Fibroblast of lung (primary cell): ENCODE measurements around the gene ZNF280A. TPM values are rescaled to one million over a fixed set of nuclear protein-coding genes. Genes with fewer than 3 reads are reported as not detected.

Experiments used
- DNase-seq, 2 donors: peaks; one replicate each; pipeline versions ENCODE4 v3.0.0 to v3.0.0-alpha.2; 2010; ENCODE audit warnings: low read depth in 2 of 2
- H2AFZ ChIP-seq: 2 replicates; pipeline ENCODE4 v1.5.1; 2012; ENCODE audit warnings: low read length, control low read depth, inconsistent platforms
- H3K27ac ChIP-seq: 2 replicates; pipeline ENCODE4 v1.5.1; 2011; ENCODE audit warnings: low read length, control low read depth; ENCODE audit not compliant: insufficient read depth
- H3K27me3 ChIP-seq: 2 replicates; pipeline ENCODE4 v1.5.1; 2011; ENCODE audit warnings: mild to moderate bottlenecking, low read length; ENCODE audit not compliant: control insufficient read depth, insufficient read depth
- H3K36me3 ChIP-seq: 2 replicates; pipeline ENCODE4 v1.5.1; 2011; ENCODE audit warnings: low read length; ENCODE audit not compliant: control insufficient read depth, insufficient read depth
- H3K4me1 ChIP-seq: 2 replicates; pipeline ENCODE4 v1.5.1; 2011; ENCODE audit warnings: low read length; ENCODE audit not compliant: control insufficient read depth, insufficient read depth; ENCODE audit errors: extremely low read depth
- H3K4me2 ChIP-seq: 2 replicates; pipeline ENCODE4 v1.5.1; 2011; ENCODE audit warnings: low read length, control low read depth; ENCODE audit not compliant: insufficient read depth; ENCODE audit errors: extremely low read depth
- H3K4me3 ChIP-seq, 4 experiments: fragments of 200-600 bp in 1 of 4; sonication (generic) in 1 of 4; replicated peaks in 1 of 4; 2 replicates each; pipeline ENCODE4 v1.5.1; 2011 to 2016; ENCODE audit warnings: low read length in 4 of 4, low read depth in 3 of 4, mild to moderate bottlenecking in 3 of 4, control low read depth in 2 of 4, inconsistent platforms in 1 of 4, mixed read lengths in 1 of 4; ENCODE audit not compliant: insufficient read depth in 1 of 4; ENCODE audit errors: control extremely low read depth in 1 of 4
- H3K79me2 ChIP-seq: 2 replicates; pipeline ENCODE4 v1.5.1; 2012; ENCODE audit warnings: mild to moderate bottlenecking, low read length, inconsistent platforms; ENCODE audit not compliant: control insufficient read depth, insufficient read depth
- H3K9ac ChIP-seq: 2 replicates; pipeline ENCODE4 v1.5.1; 2011; ENCODE audit warnings: mild to moderate bottlenecking, low read length, control low read depth; ENCODE audit not compliant: insufficient read depth
- H3K9me3 ChIP-seq: 2 replicates; pipeline ENCODE4 v1.5.1; 2012; ENCODE audit warnings: low read depth, low read length; ENCODE audit not compliant: control insufficient read depth, insufficient read depth
- H4K20me1 ChIP-seq: 2 replicates; pipeline ENCODE4 v1.5.1; 2011; ENCODE audit warnings: low read length; ENCODE audit not compliant: control insufficient read depth, insufficient read depth; ENCODE audit errors: extremely low read depth
- CTCF ChIP-seq, 2 donors: IDR thresholded peaks in 1 of 2; conservative IDR thresholded peaks in 1 of 2; 1 replicate in 1 of 2; 2 replicates in 1 of 2; pipeline ENCODE4 v1.5.1; 2011 to 2012; ENCODE audit warnings: low read length in 2 of 2, control low read depth in 1 of 2, inconsistent platforms in 1 of 2, low read depth in 1 of 2, mild to moderate bottlenecking in 1 of 2
- EZH2 ChIP-seq: IDR thresholded peaks from 2 replicates; pipeline ENCODE4 v1.5.1; 2012; ENCODE audit warnings: low read length, control low read depth, mild to moderate bottlenecking; ENCODE audit errors: missing control alignments
- polyA plus RNA-seq, 2 donors: library from polyadenylated mRNA; depleted of rRNA in 1 of 2; stranded (reverse) in 1 of 2; unstranded in 1 of 2; fragments of >200 nt; gene quantifications; 2 replicates each; pipeline ENCODE4 v1.2.1, GENCODE V29; 2011 to 2012; ENCODE audit warnings: missing spikeins in 1 of 2
- total RNA-seq: library from RNA; depleted of rRNA; stranded (reverse); fragments of >200 nt; gene quantifications from 2 replicates; pipeline ENCODE4 v1.2.1, GENCODE V29; 2014

Gene ZNF280A
- total and polyA plus RNA-seq, 2 donors (not counting 1 experiment from before 2014, with no cell fraction given): not detected

- DNase-seq: no peak
- no peak overlapping the region for H3K4me3 ChIP-seq
- H3K79me2 ChIP-seq: no peaks in the 10 kb centered on the region
- no peaks in the 10 kb centered on the region for H3K36me3 ChIP-seq
- H3K4me2 ChIP-seq: no peak overlapping the region
- H2AFZ ChIP-seq: no peak overlapping the region
- no peaks in the 10 kb centered on the region for H3K27me3 ChIP-seq
- no peaks in the 10 kb centered on the region for H4K20me1 ChIP-seq
- no peak for TF ChIP-seq EZH2
- no peak for TF ChIP-seq CTCF (conservative IDR thresholded peaks at IDR 0.05 in 1 of 2, IDR thresholded peaks at IDR 0.05 in 1 of 2; ENCODE audit: low read depth in 1 of 2, low read length in 2 of 2)
- H3K9me3 ChIP-seq: no peaks in the 10 kb centered on the region
- no peak overlapping the region for H3K9ac ChIP-seq
- H3K4me1 ChIP-seq: no peaks in the 10 kb centered on the region
- no peak overlapping the region for H3K27ac ChIP-seq
These were observed 16.4 kb upstream of the ZNF280A start for GRCh38 chr22:22536515-22536914.

- Histone ChIP-seq H3K36me3 (no peaks in the 10 kb centered on the region), H3K9me3 (no peaks in the 10 kb centered on the region), H2AFZ (no peak overlapping the region), H3K4me3 (no peak overlapping the region), H3K79me2 (no peaks in the 10 kb centered on the region), H3K27me3 (no peaks in the 10 kb centered on the region), H3K4me1 (no peaks in the 10 kb centered on the region), H3K4me2 (no peak overlapping the region), H3K9ac (no peak overlapping the region), H3K27ac (no peak overlapping the region), H4K20me1 (no peaks in the 10 kb centered on the region)
- no peak for DNase-seq
- TF ChIP-seq CTCF (conservative IDR thresholded peaks at IDR 0.05 in 1 of 2, IDR thresholded peaks at IDR 0.05 in 1 of 2; ENCODE audit: low read depth in 1 of 2, low read length in 2 of 2) (no peak), EZH2 (no peak)
These were observed 15.6 kb upstream of the ZNF280A start for GRCh38 chr22:22535662-22536061.

- Histone ChIP-seq H3K9me3 (no peaks in the 10 kb centered on the region), H3K36me3 (no peaks in the 10 kb centered on the region), H3K79me2 (no peaks in the 10 kb centered on the region), H3K9ac (no peak overlapping the region), H3K27me3 (no peaks in the 10 kb centered on the region), H3K4me3 (no peak overlapping the region), H3K4me1 (no peaks in the 10 kb centered on the region), H2AFZ (no peak overlapping the region), H4K20me1 (no peaks in the 10 kb centered on the region), H3K27ac (no peak overlapping the region), H3K4me2 (no peak overlapping the region)
- no peak for TF ChIP-seq EZH2
- no peak for TF ChIP-seq CTCF (conservative IDR thresholded peaks at IDR 0.05 in 1 of 2, IDR thresholded peaks at IDR 0.05 in 1 of 2; ENCODE audit: low read depth in 1 of 2, low read length in 2 of 2)
- DNase-seq: no peak
These were observed 14.7 kb upstream of the ZNF280A start for GRCh38 chr22:22534604-22535415.
